Bronchial epithelial cell (primary cell): ENCODE results near the gene ZNF354C. TPM values are rescaled to one million over a fixed set of nuclear protein-coding genes. Genes with fewer than 3 reads are reported as not detected.

ENCODE experiments used
- DNase-seq: peaks from one replicate; pipeline ENCODE4 v3.0.0-alpha.2; 2010; ENCODE audit warnings: low read depth
- FAIRE-seq: peaks from 2 replicates; lab custom pipeline; 2011; peaks lifted over from hg19 to GRCh38; lab: Jason Lieb, UNC
- H3K27me3 ChIP-seq: 2 replicates; pipeline ENCODE4 v1.5.1; 2011; ENCODE audit warnings: low read length; ENCODE audit not compliant: control insufficient read depth, insufficient read depth
- H3K36me3 ChIP-seq: 2 replicates; pipeline ENCODE4 v1.5.1; 2011; ENCODE audit warnings: low read length; ENCODE audit not compliant: control insufficient read depth, insufficient read depth
- H3K4me3 ChIP-seq: 2 replicates; pipeline ENCODE4 v1.5.1; 2011; ENCODE audit warnings: mild to moderate bottlenecking, low read depth, low read length, control low read depth
- total RNA-seq: library from RNA; depleted of rRNA; stranded (reverse); fragments of >200 nt; gene quantifications from 2 replicates; pipeline ENCODE4 v1.2.1, GENCODE V29; 2014
- TF ChIP-seq, protein P1 (sequence below): IDR thresholded peaks from 2 replicates; pipeline ENCODE4 v1.5.1; 2011; ENCODE audit warnings: mild to moderate bottlenecking, moderate library complexity, low read length, control low read depth, inconsistent platforms; ENCODE audit not compliant: insufficient read depth, severe bottlenecking

Gene ZNF354C
- total RNA-seq, 1 donor from 2014 or later, result 3.9 TPM

- no peak for FAIRE-seq
- Histone ChIP-seq H3K36me3 (no peaks in the 10 kb centered on the region), H3K4me3 (no peak overlapping the region), H3K27me3 (no peaks in the 10 kb centered on the region)
- DNase-seq, result no peak
- TF ChIP-seq, protein P1, sequence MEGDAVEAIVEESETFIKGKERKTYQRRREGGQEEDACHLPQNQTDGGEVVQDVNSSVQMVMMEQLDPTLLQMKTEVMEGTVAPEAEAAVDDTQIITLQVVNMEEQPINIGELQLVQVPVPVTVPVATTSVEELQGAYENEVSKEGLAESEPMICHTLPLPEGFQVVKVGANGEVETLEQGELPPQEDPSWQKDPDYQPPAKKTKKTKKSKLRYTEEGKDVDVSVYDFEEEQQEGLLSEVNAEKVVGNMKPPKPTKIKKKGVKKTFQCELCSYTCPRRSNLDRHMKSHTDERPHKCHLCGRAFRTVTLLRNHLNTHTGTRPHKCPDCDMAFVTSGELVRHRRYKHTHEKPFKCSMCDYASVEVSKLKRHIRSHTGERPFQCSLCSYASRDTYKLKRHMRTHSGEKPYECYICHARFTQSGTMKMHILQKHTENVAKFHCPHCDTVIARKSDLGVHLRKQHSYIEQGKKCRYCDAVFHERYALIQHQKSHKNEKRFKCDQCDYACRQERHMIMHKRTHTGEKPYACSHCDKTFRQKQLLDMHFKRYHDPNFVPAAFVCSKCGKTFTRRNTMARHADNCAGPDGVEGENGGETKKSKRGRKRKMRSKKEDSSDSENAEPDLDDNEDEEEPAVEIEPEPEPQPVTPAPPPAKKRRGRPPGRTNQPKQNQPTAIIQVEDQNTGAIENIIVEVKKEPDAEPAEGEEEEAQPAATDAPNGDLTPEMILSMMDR, result no peak
Measured at GRCh38 chr5:179124273-179124852, 64.2 kb downstream of the ZNF354C start.

- FAIRE-seq (no peak), DNase-seq (no peak)
- no peaks in the 10 kb centered on the region for H3K36me3 ChIP-seq
- H3K4me3 ChIP-seq, result no peak overlapping the region
- H3K27me3 ChIP-seq, result no peaks in the 10 kb centered on the region
- TF ChIP-seq, protein P1, result no peak
Measured at GRCh38 chr5:179124853-179125788, 64.9 kb downstream of the ZNF354C start.

DNA sequence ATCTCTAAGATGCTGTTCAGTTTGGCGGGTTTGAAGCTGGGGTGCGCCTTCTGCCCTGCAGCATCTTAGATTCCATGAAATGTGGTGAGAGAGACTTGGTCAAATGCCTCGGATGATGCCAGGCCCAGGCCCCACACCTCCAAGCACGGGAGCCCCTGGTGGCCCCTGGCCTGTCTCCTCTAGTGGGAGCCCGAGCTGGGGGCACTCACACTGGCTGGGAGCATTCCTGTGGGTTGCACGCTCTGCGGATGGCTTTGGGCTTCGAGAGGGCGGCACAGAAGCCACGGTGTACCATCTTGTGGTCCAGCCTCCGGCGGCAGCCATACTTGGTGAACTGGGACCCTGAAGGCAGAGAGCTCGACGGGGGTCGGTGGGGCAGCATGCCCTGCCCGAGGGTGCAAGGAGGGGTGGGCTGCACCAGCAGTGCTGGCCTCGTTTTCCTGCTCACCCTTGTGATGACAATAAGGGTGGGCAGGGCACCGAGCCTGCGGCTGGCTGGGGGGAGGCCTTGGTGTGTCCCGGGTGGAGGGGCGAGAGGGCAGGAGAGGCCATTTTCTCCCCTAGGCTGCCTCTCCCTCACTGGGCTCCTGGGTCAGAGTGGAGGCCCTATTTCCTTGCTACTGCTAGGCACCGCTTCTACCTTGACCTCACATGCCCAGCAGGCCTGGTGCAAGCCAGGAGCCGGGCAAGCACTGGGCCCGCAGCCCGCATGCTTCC lies 65.8 kb downstream of the ZNF354C start:
- no peak overlapping the region for H3K4me3 ChIP-seq
- FAIRE-seq (no peak), DNase-seq (no peak)
- TF ChIP-seq, protein P1, result no peak
- H3K36me3 ChIP-seq, result no peaks in the 10 kb centered on the region
- H3K27me3 ChIP-seq, result no peaks in the 10 kb centered on the region

- H3K27me3 ChIP-seq, result no peaks in the 10 kb centered on the region
- TF ChIP-seq, protein P1, result no peak
- FAIRE-seq (no peak), DNase-seq (no peak)
- H3K36me3 ChIP-seq, result no peaks in the 10 kb centered on the region
- no peak overlapping the region for H3K4me3 ChIP-seq
Measured at GRCh38 chr5:179126506-179126991, 66.4 kb downstream of the ZNF354C start.

DNA sequence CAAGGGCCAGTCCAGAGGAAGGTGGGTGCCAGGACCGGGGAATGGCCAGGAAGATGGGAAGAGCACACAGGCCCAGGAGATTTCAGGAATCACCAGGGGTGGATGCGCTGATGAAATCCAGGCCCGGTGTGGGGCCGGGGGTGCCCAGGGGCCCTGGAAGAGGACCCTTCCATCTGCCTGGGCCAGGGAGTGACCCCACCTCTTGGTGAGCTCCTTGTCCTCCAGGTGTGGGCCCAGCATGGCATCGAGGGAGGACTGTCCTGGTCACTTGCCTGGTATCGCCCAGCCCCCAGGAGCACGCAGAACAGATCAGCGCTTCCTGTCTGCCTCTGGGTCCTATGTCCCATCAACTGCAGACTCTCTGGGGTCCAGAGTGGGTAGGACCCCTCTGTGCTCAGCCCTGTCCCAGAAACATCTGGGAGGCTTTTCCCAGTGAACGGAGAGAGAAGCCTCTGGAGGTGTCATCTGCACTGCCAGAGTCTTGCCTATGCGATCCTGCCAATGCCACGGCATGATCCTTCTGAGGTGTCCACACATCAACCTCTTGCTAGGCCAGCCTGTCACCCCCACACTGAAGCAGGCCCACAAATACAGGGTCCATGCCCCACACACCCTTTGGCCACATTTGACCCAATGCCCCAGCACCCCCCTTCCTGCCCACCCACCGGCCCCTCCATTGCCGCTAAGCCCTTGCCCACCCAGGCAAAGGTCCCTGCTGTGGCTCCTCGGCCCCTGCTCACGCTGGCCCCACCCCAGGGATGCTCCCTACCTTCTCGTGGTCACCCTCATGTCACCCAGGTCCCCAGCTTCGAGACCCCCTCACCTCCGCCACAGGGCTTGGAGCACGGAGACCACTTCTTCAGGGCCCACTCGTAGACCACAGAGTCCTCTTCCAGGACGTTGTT lies 67.2 kb downstream of the ZNF354C start:
- no peaks in the 10 kb centered on the region for H3K27me3 ChIP-seq
- TF ChIP-seq, protein P1, result no peak
- H3K36me3 ChIP-seq, result no peaks in the 10 kb centered on the region
- H3K4me3 ChIP-seq, result no peak overlapping the region
- no peak for DNase-seq
- no peak for FAIRE-seq
